Measurements from ENCODE around the gene PHLPP1. TPM values are rescaled to one million over a fixed set of nuclear protein-coding genes. Genes with fewer than 3 reads are reported as not detected.

The PHLPP1 gene
- total and polyA plus RNA-seq, 12 donors = 13.8 to 61.6 (median 37.8) TPM

DNA sequence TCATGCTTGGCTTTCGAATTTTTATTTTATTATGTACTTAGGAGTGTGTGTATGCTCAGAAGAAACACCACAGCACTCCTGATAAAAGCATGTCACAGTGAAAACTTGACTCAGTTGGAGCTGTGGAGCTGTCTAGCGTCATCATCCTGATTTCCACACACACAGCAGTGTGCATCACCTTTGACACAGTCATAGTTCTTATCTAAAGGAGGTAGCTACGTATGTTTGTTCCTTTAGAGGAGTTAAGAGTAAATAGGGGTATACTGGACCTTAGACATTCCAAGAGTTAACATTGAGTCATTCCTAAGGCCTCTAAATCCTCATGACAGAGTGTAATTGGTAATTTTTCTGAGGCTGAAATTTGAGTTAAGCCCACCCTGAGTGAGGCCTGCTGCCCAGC, 96.9 kb downstream of the PHLPP1 start:
- no peak overlapping the region for H3K27ac ChIP-seq
- H3K4me3 ChIP-seq = no peak overlapping the region
- 66 to 84% (median 76%) methylated on average over 3 of the region's 3 CpGs for WGBS, 4 donors
- peaks cover 0 to 23% of the 10 kb centered on the region in 2 donors for H3K4me1 ChIP-seq (replicated peaks in 1 of 2)
- TF ChIP-seq, protein P1, sequence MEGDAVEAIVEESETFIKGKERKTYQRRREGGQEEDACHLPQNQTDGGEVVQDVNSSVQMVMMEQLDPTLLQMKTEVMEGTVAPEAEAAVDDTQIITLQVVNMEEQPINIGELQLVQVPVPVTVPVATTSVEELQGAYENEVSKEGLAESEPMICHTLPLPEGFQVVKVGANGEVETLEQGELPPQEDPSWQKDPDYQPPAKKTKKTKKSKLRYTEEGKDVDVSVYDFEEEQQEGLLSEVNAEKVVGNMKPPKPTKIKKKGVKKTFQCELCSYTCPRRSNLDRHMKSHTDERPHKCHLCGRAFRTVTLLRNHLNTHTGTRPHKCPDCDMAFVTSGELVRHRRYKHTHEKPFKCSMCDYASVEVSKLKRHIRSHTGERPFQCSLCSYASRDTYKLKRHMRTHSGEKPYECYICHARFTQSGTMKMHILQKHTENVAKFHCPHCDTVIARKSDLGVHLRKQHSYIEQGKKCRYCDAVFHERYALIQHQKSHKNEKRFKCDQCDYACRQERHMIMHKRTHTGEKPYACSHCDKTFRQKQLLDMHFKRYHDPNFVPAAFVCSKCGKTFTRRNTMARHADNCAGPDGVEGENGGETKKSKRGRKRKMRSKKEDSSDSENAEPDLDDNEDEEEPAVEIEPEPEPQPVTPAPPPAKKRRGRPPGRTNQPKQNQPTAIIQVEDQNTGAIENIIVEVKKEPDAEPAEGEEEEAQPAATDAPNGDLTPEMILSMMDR (IDR thresholded peaks at IDR 0.05) = no peak
- no peak for TF ChIP-seq POLR2A (IDR thresholded peaks at IDR 0.05)
- DNase-seq = peak in 1 of 7 donors; percentile 34
- no peaks in the 10 kb centered on the region for H3K9me3 ChIP-seq (replicated peaks in 1 of 3)
- intact Hi-C loops (cut with DNase I) = no loop called here
- no peaks in the 10 kb centered on the region for H3K36me3 ChIP-seq (replicated peaks in 1 of 2)
- H3K27me3 ChIP-seq = no peaks in the 10 kb centered on the region

DNA sequence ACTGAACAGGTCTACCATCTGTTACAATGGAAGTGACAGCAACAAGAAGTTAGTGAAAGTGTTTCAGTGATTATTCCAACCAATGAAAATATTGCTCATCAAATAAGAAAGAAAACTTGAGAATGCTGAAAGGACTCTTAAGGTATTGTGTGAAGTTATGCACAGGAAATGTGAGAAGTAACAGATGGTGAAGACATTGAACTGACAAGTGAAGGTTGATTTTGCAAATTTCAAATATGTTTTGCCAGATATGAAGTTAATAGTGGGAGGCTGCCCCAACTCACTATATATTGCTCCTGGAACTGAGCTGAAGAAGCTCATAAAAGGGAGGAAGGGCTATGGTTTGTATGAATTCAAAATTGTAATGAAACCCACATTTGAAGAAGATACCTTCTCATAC, 97.5 kb downstream of the PHLPP1 start:
- intact Hi-C loops (cut with DNase I) = no loop called here
- TF ChIP-seq POLR2A (IDR thresholded peaks at IDR 0.05) = no peak
- TF ChIP-seq, protein P1 (IDR thresholded peaks at IDR 0.05) = no peak
- no peak overlapping the region for H3K27ac ChIP-seq
- no peaks in the 10 kb centered on the region for H3K27me3 ChIP-seq
- no peaks in the 10 kb centered on the region for H3K36me3 ChIP-seq (replicated peaks in 1 of 2)
- H3K9me3 ChIP-seq (replicated peaks in 1 of 3) = no peaks in the 10 kb centered on the region
- DNase-seq = no peak
- H3K4me3 ChIP-seq = no peak overlapping the region
- H3K4me1 ChIP-seq (replicated peaks in 1 of 2) = peaks cover 0 to 23% of the 10 kb centered on the region in 2 donors

DNA sequence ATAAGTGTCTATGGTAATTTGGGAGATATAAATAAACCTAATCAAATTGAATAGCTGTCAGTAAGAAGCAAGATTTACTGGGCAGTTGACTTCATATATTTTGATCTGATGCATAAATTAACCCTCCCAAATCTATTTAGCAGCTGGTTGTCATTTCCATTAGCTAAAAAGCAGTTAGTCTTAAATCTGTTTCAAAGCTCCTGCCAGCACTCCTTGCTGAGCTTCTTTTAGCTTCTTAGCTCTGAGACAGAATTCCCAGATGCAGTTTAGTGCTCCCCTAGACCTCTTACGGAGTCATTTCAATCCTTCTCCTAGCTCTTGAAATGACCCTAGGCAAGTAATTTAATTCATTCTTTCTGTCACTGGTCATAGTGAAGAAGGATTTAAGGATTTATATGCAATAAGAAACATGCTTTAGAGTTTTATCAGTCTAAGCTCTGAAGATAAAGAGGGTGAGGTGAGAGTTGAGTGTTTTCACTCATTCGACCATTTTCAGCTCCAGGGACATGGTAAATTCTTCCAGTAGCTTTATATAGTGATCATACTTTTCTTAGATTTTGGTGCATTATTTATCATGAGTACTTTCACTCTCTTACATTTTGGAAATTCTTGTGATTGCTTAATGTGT, 98.9 kb downstream of the PHLPP1 start:
- no peaks in the 10 kb centered on the region for H3K9me3 ChIP-seq (replicated peaks in 1 of 3)
- intact Hi-C loops (cut with DNase I) = no loop called here
- no peak overlapping the region for H3K4me3 ChIP-seq
- TF ChIP-seq, protein P1 (IDR thresholded peaks at IDR 0.05) = no peak
- no peak for TF ChIP-seq POLR2A (IDR thresholded peaks at IDR 0.05)
- H3K27me3 ChIP-seq = no peaks in the 10 kb centered on the region
- H3K36me3 ChIP-seq (replicated peaks in 1 of 2) = no peaks in the 10 kb centered on the region
- 38 to 65% (median 48%) methylated on average over 2 of the region's 2 CpGs for WGBS, 4 donors
- H3K27ac ChIP-seq = no peak overlapping the region
- peaks cover 0 to 23% of the 10 kb centered on the region in 2 donors for H3K4me1 ChIP-seq (replicated peaks in 1 of 2)
- no peak for DNase-seq

DNA sequence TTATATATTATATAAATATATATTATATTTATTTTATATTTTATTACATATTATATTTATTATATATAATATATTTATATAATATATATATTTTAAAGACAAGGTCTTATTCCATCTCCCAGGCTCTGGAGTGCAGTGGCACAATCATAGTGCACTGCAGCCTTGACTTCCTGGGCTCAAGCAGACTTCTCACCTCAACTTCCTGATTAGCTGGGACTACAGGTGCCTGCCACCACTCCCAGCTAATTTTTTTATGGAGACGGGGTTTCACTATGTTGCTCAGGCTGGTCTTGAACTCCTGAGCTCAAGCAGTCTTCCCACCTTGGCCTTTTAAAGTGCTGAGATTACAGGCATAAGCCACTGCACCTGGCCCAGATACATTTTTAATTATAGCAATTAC, 110.0 kb downstream of the PHLPP1 start:
- no peak overlapping the region for H3K4me3 ChIP-seq
- peaks cover 4 to 27% of the 10 kb centered on the region in 2 donors for H3K4me1 ChIP-seq (replicated peaks in 1 of 2)
- H3K27me3 ChIP-seq = no peaks in the 10 kb centered on the region
- H3K9me3 ChIP-seq (replicated peaks in 1 of 3) = no peaks in the 10 kb centered on the region
- DNase-seq = no peak
- intact Hi-C loops (cut with DNase I) = no loop called here
- no peaks in the 10 kb centered on the region for H3K36me3 ChIP-seq (replicated peaks in 1 of 2)
- WGBS, 4 donors = 83 to 100% (median 91%) methylated on average over 1 of the region's 1 CpG
- TF ChIP-seq POLR2A (IDR thresholded peaks at IDR 0.05) = no peak
- TF ChIP-seq, protein P1 (IDR thresholded peaks at IDR 0.05) = no peak
- no peak overlapping the region for H3K27ac ChIP-seq
